ENCODE results near the gene IFNAR2. TPM values are rescaled to one million over a fixed set of nuclear protein-coding genes. Genes with fewer than 3 reads are reported as not detected.
A peak's percentile ranks its signal among the peaks of the same experiment; 100 is the strongest.

Gene IFNAR2
- total and polyA plus RNA-seq, 8 donors, result 4.0 to 26.8 (median 8.0) TPM

DNA sequence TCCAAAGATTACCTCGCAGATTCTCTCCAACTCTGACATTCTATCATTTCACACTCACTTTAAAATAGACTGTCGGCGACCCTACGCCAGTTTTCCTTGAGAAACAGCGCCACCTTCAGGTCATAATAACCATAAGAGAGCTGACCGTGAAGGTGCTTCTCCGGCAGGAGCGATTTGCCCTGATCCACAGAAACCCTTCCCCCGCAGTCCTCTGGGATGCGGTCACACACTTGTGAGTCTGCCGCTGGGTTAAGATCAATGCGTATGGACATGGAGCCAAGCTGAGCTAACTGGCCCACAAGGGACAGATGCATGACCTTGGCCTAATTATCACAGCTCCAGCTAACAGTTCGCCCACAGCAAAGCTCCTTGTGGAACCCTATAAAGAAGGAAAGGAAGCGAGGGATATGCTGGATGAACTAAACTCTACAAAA lies 32.8 kb upstream of the IFNAR2 start:
- ATAC-seq, result peak; percentile 76 to 83 (median 78)
- no peak overlapping the region for H3K4me3 ChIP-seq
- no peaks in the 10 kb centered on the region for H3K36me3 ChIP-seq
- H3K4me1 ChIP-seq, result peaks cover 4 to 19% (median 13%) of the 10 kb centered on the region in 3 donors
- TF ChIP-seq CTCF (IDR thresholded peaks at IDR 0.05), result peak; percentile 58 to 86 (median 67)
- peak overlapping the region in 2 of 4 donors; percentile 9 to 62 for H3K27ac ChIP-seq
- intact Hi-C loops (cut with DNase I), result loop anchor here in 2 of 3 donors (5.0 to 10.0 kb wide), 2 partner anchors 175 to 252 kb away; no protein-coding TSS in a partner anchor
- H3K27me3 ChIP-seq, result no peaks in the 10 kb centered on the region
- 6% methylated on average over 14 of the region's 14 CpGs for WGBS, 2 donors
- no peak for FAIRE-seq
- H3K9me3 ChIP-seq, result no peaks in the 10 kb centered on the region
- peak in 5 of 6 donors; percentile 45 to 64 (median 56) for DNase-seq

DNA sequence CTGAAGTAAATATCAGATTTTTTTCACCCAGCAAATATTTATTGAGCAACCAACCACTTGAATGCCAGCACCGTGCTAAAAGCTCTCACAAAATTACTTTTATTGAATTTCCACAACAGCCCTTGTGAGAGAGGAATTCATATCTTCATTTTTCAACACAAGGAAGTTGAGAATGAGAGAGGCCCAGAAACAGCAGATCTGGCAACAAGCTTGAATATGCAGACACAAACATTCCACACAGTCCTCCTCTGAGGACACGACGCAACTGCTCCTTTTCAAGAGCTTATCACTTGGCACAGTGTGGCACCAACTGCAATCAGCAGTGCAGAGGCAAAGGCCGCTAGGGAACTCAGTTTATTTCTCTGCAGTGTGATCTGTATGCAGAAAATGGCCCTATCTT lies 32.2 kb upstream of the IFNAR2 start:
- H3K4me1 ChIP-seq, result peaks cover 4 to 19% (median 13%) of the 10 kb centered on the region in 3 donors
- peak overlapping the region in 2 of 4 donors; percentile 9 to 62 for H3K27ac ChIP-seq
- no peaks in the 10 kb centered on the region for H3K36me3 ChIP-seq
- no peaks in the 10 kb centered on the region for H3K27me3 ChIP-seq
- ATAC-seq (peak; percentile 14 to 46 (median 34)), FAIRE-seq (no peak), DNase-seq (peak in 1 of 6 donors; percentile 31)
- intact Hi-C loops (cut with DNase I), result loop anchor here in 2 of 3 donors (5.0 to 10.0 kb wide), 2 partner anchors 175 to 253 kb away; no protein-coding TSS in a partner anchor
- TF ChIP-seq CTCF (IDR thresholded peaks at IDR 0.05), result no peak
- H3K4me3 ChIP-seq, result no peak overlapping the region
- H3K9me3 ChIP-seq, result no peaks in the 10 kb centered on the region
- WGBS, 2 donors, result 5 to 10% methylated on average over 4 of the region's 4 CpGs

DNA sequence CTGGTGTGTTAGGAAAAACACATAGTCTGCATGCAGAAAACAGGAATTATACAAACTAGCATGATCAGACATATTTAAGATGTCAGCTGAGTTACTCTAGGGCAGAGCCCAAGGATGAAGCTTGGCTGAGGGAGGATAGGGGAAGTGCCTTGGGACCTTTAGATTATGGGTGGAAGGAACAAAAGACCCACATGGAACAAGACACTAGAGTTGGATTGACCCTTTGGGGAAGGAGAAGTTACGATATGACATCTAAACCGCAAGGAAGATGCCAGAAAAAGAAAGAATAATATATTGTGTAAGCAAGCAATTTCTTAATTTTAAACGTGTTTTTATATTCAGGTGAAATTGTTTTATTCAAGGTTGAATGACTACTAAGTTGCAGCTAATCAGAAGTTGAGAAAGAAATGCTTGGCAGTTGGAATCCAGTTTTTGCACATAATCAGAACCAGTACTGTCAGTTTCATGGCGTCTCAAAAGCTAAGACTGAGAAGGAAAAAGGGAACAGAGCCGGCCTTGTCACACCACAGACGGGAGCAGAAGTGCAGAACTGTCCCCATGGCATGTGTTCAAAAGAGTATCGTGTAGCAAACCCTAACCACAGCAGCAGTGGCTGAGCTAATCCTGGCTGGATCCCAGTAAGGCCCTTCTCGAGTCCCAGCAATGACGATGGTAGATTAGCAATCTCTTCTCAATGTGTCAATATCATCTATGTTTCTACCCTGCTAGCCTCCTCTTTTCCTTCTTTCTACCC lies 31.2 kb upstream of the IFNAR2 start:
- ATAC-seq (peak in 2 of 4 donors; percentile 35 to 54), FAIRE-seq (no peak), DNase-seq (peak in 1 of 6 donors; percentile 54)
- H3K27ac ChIP-seq, result peak overlapping the region in 2 of 4 donors; percentile 10 to 54
- no peak overlapping the region for H3K4me3 ChIP-seq
- no peaks in the 10 kb centered on the region for H3K36me3 ChIP-seq
- intact Hi-C loops (cut with DNase I), result loop anchor here in 2 of 3 donors (5.0 to 10.0 kb wide), 2 partner anchors 174 to 254 kb away; no protein-coding TSS in a partner anchor
- no peaks in the 10 kb centered on the region for H3K9me3 ChIP-seq
- no peak for TF ChIP-seq CTCF (IDR thresholded peaks at IDR 0.05)
- H3K4me1 ChIP-seq, result peaks cover 7 to 24% (median 13%) of the 10 kb centered on the region in 3 donors
- H3K27me3 ChIP-seq, result no peaks in the 10 kb centered on the region
- 31 to 34% methylated on average over 9 of the region's 9 CpGs for WGBS, 2 donors

GRCh38 chr21:33199100-33199464 lies 30.7 kb upstream of the IFNAR2 start:
- WGBS, 2 donors, result 68 to 69% methylated on average over 6 of the region's 6 CpGs
- no peaks in the 10 kb centered on the region for H3K27me3 ChIP-seq
- peaks cover 10 to 29% (median 13%) of the 10 kb centered on the region in 3 donors for H3K4me1 ChIP-seq
- H3K4me3 ChIP-seq, result no peak overlapping the region
- peak overlapping the region in 2 of 4 donors; percentile 10 to 54 for H3K27ac ChIP-seq
- no peak for FAIRE-seq
- intact Hi-C loops (cut with DNase I), result loop anchor here in 2 of 3 donors (5.0 to 10.0 kb wide), 2 partner anchors 173 to 254 kb away; no protein-coding TSS in a partner anchor
- H3K36me3 ChIP-seq, result no peaks in the 10 kb centered on the region
- DNase-seq, result no peak
- no peak for TF ChIP-seq CTCF (IDR thresholded peaks at IDR 0.05)
- ATAC-seq, result no peak
- H3K9me3 ChIP-seq, result no peaks in the 10 kb centered on the region

All from pancreas (tissue), 10 donors.